Measurements from ENCODE around the gene ABCA12. TPM values are rescaled to one million over a fixed set of nuclear protein-coding genes. Genes with fewer than 3 reads are reported as not detected.

Gene ABCA12
- total RNA-seq, 1 donor from 2014 or later: 17.2 TPM

DNA sequence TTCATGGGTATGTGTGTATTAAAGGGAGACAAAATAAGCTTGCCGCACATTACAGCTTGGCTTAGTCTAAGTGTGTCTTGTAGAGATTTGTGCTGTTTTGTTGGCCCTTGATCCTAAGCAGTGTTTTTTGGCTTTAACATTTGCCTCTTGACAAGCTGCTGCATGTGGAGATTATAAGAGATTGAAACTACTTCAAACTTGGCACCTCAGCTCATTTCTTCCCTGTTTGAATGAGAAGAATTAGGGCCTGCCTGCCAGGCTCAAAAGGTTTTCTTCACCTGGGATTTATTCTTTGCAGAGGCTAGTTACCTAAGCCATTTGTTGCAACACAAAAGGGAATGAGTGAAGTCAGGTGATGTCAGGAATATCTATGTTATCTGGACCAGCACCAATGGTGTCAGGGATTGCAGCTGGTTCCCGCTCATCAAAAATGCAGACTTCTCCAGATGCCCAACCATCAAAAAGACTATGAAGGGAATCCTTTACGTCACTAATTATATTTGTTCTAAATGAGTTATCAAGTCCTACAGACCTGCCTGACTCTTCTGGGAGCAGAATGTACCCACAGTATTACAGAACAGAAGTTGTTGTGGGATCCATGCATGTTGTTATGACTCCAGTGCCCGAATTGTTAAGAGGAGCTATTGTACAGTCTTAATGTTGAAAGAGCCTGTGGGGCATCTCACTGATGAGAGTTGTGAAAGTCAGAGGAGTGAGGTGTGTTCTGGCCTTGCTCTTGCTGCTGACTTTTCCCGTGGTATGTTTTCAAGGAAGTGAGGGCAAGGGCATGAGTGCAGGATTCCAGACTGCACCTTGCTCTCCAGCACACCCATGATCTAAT lies 31.0 kb downstream of the ABCA12 start:
- Histone ChIP-seq H3K27me3 (no peaks in the 10 kb centered on the region), H3K4me3 (no peak overlapping the region), H3K4me1 (peaks cover 6% of the 10 kb centered on the region), H3K36me3 (no peaks in the 10 kb centered on the region), H3K27ac (no peak overlapping the region), H3K9me3 (no peaks in the 10 kb centered on the region)
- DNase-seq (ENCODE audit: extremely low spot score in 2 of 2): no peak
- TF ChIP-seq POLR2AphosphoS5 (IDR thresholded peaks at IDR 0.05; ENCODE audit: insufficient read depth in 1 of 2, low read depth in 1 of 2) (peak in 1 of 2 donors; percentile 68), POLR2A (IDR thresholded peaks at IDR 0.05) (no peak)
- intact Hi-C loops (cut with DNase I): no loop called here

DNA sequence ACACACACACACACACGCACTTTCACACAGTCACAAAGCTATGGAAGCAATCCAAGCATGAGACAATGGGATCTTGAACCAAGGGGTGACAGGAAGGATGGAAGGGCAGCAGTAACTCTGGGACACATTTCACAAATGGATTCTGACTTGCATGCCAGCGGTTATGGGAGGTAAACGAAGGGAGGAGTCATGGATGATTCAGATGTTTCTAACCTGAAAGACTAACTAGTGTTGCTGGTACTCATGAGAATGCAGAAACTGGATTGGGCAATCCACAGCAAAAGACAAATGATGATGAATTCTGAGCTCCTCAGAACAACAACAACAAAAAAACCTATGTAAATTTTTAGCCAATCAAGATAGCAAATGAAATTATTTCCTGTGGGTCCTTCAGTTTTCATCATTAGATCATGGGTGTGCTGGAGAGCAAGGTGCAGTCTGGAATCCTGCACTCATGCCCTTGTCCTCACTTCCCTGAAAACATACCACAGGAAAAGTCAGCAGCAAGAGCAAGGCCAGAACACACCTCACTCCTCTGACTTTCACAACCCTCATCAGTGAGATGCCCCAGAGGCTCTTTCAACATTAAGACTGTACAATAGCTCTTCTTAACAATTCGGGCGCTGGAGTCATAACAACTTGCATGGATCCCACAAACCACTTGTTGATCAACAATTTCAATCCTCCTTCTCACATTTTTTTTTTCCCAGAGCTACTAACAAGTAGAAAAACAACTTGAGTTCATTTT lies 32.6 kb downstream of the ABCA12 start:
- TF ChIP-seq, protein P1, sequence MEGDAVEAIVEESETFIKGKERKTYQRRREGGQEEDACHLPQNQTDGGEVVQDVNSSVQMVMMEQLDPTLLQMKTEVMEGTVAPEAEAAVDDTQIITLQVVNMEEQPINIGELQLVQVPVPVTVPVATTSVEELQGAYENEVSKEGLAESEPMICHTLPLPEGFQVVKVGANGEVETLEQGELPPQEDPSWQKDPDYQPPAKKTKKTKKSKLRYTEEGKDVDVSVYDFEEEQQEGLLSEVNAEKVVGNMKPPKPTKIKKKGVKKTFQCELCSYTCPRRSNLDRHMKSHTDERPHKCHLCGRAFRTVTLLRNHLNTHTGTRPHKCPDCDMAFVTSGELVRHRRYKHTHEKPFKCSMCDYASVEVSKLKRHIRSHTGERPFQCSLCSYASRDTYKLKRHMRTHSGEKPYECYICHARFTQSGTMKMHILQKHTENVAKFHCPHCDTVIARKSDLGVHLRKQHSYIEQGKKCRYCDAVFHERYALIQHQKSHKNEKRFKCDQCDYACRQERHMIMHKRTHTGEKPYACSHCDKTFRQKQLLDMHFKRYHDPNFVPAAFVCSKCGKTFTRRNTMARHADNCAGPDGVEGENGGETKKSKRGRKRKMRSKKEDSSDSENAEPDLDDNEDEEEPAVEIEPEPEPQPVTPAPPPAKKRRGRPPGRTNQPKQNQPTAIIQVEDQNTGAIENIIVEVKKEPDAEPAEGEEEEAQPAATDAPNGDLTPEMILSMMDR (IDR thresholded peaks at IDR 0.05): no peak
- TF ChIP-seq POLR2AphosphoS5 (IDR thresholded peaks at IDR 0.05; ENCODE audit: insufficient read depth in 1 of 2, low read depth in 1 of 2): peak in 1 of 2 donors; percentile 38
- DNase-seq (ENCODE audit: extremely low spot score in 2 of 2): no peak
- H3K27ac ChIP-seq: no peak overlapping the region

DNA sequence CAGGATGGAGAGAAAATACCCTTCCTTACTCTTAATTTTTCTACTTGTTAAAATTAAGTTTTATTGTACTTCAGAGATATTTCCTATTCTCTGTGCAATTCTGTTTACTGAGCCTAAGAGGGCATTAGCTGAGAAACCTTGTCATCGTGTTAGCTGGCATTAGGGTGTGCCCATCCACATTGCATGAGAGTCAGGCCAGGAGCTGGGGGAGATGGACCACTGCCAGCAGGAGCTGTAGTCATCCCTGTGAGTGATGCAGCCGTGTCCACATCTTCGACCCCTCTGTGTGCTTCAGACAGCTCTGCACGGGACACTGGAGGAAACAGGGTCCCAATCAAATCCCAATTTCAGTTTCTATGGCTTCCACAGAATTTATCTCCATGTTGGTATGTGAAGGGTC lies 34.2 kb downstream of the ABCA12 start:
- intact Hi-C loops (cut with DNase I): no loop called here
- peaks cover 6% of the 10 kb centered on the region for H3K4me1 ChIP-seq
- no peaks in the 10 kb centered on the region for H3K27me3 ChIP-seq
- H3K36me3 ChIP-seq: no peaks in the 10 kb centered on the region
- H3K27ac ChIP-seq: no peak overlapping the region
- no peak for TF ChIP-seq POLR2A (IDR thresholded peaks at IDR 0.05)
- TF ChIP-seq, protein P1 (IDR thresholded peaks at IDR 0.05): no peak
- TF ChIP-seq POLR2AphosphoS5 (IDR thresholded peaks at IDR 0.05; ENCODE audit: insufficient read depth in 1 of 2, low read depth in 1 of 2): no peak
- DNase-seq (ENCODE audit: extremely low spot score in 2 of 2): no peak
- no peaks in the 10 kb centered on the region for H3K9me3 ChIP-seq
- no peak overlapping the region for H3K4me3 ChIP-seq

More for the DNA sequence above, 32.6 kb downstream of the ABCA12 start:
- Histone ChIP-seq H3K36me3 (no peaks in the 10 kb centered on the region), H3K9me3 (no peaks in the 10 kb centered on the region), H3K4me3 (no peak overlapping the region), H3K4me1 (peaks cover 6% of the 10 kb centered on the region), H3K27me3 (no peaks in the 10 kb centered on the region)
- intact Hi-C loops (cut with DNase I): no loop called here

DNA sequence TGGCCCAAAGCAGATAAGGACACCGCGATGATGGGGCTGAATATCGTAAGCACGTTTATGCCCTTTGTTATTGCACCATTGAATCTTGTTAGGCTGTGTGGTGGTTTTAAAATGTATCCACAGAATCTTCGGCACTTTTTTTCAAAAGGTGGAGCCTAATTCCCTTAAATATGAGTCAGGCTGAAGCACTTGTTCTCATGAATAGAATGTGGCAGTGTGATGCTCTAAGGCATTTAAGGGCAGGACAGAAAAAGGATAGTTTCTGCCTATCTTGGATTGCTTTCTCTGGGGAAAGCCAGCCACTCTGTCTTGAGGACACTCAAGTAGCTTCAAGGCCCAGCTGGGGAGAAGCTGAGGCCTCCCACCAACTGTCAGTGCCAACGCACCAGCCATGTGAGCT lies 39.6 kb downstream of the ABCA12 start:
- intact Hi-C loops (cut with DNase I): no loop called here

DNA sequence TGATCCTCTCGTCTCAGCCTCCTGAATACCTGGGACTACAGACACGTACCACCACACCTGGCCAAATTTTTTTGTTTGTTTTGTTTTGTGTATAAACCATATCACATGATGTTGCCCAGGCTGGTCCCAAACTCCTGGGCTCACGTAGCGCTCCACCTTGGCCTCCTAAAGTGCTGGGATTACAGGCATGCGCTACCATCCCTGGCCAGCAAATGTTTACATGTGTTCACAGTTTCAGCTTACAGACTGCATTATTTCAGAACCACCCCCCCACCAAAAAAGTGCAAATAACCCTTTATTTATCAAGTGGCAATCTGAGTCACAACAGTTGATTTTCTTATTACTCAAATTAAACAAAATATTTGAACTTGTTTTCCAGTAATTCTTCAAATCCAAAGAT lies 54.3 kb downstream of the ABCA12 start:
- H3K27me3 ChIP-seq: no peaks in the 10 kb centered on the region
- intact Hi-C loops (cut with DNase I): no loop called here
- H3K4me3 ChIP-seq: no peak overlapping the region
- H3K9me3 ChIP-seq: no peaks in the 10 kb centered on the region
- no peaks in the 10 kb centered on the region for H3K36me3 ChIP-seq
- no peak for TF ChIP-seq POLR2A (IDR thresholded peaks at IDR 0.05)
- TF ChIP-seq POLR2AphosphoS5 (IDR thresholded peaks at IDR 0.05; ENCODE audit: insufficient read depth in 1 of 2, low read depth in 1 of 2): no peak
- TF ChIP-seq, protein P1 (IDR thresholded peaks at IDR 0.05): no peak
- no peaks in the 10 kb centered on the region for H3K4me1 ChIP-seq
- DNase-seq (ENCODE audit: extremely low spot score in 2 of 2): no peak
- no peak overlapping the region for H3K27ac ChIP-seq

More for the DNA sequence above, 39.6 kb downstream of the ABCA12 start:
- TF ChIP-seq POLR2A (IDR thresholded peaks at IDR 0.05): no peak
- TF ChIP-seq, protein P1 (IDR thresholded peaks at IDR 0.05): no peak
- no peak for TF ChIP-seq POLR2AphosphoS5 (IDR thresholded peaks at IDR 0.05; ENCODE audit: insufficient read depth in 1 of 2, low read depth in 1 of 2)
- H3K27me3 ChIP-seq: no peaks in the 10 kb centered on the region
- no peak overlapping the region for H3K4me3 ChIP-seq
- H3K4me1 ChIP-seq: no peaks in the 10 kb centered on the region
- H3K27ac ChIP-seq: no peak overlapping the region
- H3K36me3 ChIP-seq: no peaks in the 10 kb centered on the region
- no peak for DNase-seq (ENCODE audit: extremely low spot score in 2 of 2)
- H3K9me3 ChIP-seq: no peaks in the 10 kb centered on the region

All from vagina (tissue), 2 donors.